ENCODE results near the gene PFKFB3.
"Not testable (repeated sequence)": the region's sequence is repeated elsewhere in the genome, so short reads cannot be mapped to it uniquely, and the experiment has no call there.

The PFKFB3 gene

DNA sequence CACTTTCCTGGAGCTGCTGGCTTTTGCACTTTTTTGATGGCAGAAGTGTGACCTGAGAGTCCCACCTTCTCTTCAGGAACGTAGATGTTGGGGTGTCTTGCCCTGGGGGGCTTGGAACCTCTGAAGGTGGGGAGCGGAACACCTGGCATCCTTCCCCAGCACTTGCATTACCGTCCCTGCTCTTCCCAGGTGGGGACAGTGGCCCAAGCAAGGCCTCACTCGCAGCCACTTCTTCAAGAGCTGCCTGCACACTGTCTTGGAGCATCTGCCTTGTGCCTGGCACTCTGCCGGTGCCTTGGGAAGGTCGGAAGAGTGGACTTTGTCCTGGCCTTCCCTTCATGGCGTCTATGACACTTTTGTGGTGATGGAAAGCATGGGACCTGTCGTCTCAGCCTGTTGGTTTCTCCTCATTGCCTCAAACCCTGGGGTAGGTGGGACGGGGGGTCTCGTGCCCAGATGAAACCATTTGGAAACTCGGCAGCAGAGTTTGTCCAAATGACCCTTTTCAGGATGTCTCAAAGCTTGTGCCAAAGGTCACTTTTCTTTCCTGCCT lies 31.1 kb downstream of the PFKFB3 start:
- DNase-seq (ENCODE audit: low read depth), result no peak
- no peak overlapping the region for H3K4me3 ChIP-seq (ENCODE audit: low read depth, low read length)
- TF ChIP-seq, protein P1, sequence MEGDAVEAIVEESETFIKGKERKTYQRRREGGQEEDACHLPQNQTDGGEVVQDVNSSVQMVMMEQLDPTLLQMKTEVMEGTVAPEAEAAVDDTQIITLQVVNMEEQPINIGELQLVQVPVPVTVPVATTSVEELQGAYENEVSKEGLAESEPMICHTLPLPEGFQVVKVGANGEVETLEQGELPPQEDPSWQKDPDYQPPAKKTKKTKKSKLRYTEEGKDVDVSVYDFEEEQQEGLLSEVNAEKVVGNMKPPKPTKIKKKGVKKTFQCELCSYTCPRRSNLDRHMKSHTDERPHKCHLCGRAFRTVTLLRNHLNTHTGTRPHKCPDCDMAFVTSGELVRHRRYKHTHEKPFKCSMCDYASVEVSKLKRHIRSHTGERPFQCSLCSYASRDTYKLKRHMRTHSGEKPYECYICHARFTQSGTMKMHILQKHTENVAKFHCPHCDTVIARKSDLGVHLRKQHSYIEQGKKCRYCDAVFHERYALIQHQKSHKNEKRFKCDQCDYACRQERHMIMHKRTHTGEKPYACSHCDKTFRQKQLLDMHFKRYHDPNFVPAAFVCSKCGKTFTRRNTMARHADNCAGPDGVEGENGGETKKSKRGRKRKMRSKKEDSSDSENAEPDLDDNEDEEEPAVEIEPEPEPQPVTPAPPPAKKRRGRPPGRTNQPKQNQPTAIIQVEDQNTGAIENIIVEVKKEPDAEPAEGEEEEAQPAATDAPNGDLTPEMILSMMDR (conservative IDR thresholded peaks at IDR 0.05; ENCODE audit: low read depth, low read length), result no peak

DNA sequence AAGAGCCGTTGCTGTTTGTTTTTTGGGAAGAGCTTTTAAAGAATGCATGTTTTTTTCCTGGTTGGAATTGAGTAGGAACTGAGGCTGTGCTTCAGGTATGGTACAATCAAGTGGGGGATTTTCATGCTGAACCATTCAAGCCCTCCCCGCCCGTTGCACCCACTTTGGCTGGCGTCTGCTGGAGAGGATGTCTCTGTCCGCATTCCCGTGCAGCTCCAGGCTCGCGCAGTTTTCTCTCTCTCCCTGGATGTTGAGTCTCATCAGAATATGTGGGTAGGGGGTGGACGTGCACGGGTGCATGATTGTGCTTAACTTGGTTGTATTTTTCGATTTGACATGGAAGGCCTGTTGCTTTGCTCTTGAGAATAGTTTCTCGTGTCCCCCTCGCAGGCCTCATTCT lies 31.6 kb downstream of the PFKFB3 start:
- TF ChIP-seq, protein P1 (conservative IDR thresholded peaks at IDR 0.05; ENCODE audit: low read depth, low read length), result no peak
- H3K4me3 ChIP-seq (ENCODE audit: low read depth, low read length), result no peak overlapping the region
- DNase-seq (ENCODE audit: low read depth), result no peak

DNA sequence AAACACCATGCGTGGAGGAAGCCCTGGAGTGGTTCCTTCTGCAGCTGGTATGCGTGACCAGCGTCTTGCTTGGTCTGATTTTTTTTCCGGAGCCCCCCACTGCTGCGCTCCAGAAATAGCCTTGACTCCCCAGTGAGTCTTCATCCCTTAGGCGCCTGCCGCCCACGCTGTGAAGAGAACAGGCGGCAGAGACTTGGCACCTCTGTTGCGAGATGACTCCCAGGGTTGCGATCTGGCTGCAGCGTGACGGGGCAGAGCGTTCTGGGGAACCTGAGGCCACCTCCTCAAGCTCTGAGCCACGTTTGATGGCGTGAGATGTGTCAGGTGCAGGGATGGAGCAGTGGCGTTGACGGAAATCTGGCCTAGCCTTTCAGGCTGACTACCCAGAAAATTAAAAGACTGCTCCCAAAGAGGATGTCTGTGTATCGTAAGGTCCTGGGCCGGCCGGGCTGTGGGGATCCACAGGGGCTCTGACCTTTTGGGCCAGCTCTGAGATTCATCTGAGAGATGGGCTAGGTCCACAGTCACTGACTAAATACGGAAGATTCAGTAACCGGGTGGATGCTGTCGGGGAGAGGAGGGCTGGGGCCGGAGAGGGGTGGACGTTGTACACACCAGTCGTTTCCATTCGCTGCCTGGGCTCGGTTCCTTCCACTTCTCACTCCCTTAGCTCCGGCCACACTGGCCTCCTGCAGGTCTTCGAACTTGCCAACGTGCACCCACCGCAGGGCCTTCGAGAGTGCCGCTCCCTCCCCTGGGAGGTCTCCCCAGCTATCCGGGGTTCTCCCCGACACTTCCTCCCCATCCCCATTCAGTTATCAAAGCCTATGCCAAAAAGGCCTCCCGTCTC lies 33.8 kb downstream of the PFKFB3 start:
- H3K4me3 ChIP-seq (ENCODE audit: low read depth, low read length), result no peak overlapping the region
- TF ChIP-seq, protein P1 (conservative IDR thresholded peaks at IDR 0.05; ENCODE audit: low read depth, low read length), result no peak
- no peak for DNase-seq (ENCODE audit: low read depth)

DNA sequence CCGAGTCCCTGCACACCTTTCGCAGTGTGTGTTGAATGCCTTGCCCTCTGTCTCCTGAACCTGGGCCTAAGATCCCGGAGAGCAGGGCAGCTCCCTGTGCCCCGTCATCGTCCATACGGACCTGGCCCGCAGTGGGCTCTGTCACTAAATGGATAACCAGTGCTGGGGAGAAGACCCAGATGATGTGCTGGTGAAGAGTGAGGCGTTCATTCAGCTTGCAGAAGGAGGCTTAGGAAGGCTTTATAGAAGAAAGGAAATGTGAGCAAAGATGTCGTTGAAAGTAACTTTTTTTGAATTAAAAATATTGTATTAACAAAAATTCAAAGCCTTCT lies 34.4 kb downstream of the PFKFB3 start:
- TF ChIP-seq, protein P1 (conservative IDR thresholded peaks at IDR 0.05; ENCODE audit: low read depth, low read length), result no peak
- H3K4me3 ChIP-seq (ENCODE audit: low read depth, low read length), result no peak overlapping the region
- DNase-seq (ENCODE audit: low read depth), result no peak

DNA sequence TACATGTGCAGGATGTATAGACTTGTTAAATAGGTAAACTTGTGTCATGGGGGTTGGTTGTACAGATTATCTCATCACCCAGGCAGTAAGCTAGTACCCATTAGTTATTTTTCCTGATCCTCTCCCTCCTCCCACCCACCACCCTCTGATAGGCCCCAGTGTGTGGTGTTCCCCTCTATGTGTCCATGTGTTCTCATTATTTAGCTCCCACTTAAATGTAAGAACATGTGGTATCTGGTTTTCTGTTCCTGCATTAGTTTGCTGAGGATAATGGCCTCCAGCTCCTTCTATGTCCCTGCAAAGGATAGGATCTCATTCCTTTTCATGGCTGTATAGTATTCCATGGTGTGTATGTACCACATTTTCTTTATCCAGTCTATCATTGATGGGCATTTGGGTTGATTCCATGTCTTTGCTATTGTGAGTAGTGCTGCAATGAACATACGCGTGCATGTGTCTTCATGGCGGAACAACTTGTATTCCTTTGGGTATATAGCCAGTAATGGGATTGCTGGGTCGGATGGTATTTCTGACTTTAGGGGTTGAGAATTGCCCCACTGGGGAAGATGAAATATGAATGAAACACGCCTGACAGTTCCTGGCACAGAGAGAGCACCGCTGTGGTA lies 36.0 kb downstream of the PFKFB3 start:
- not testable (repeated sequence) for H3K4me3 ChIP-seq (ENCODE audit: low read depth, low read length); DNase-seq (ENCODE audit: low read depth)

DNA sequence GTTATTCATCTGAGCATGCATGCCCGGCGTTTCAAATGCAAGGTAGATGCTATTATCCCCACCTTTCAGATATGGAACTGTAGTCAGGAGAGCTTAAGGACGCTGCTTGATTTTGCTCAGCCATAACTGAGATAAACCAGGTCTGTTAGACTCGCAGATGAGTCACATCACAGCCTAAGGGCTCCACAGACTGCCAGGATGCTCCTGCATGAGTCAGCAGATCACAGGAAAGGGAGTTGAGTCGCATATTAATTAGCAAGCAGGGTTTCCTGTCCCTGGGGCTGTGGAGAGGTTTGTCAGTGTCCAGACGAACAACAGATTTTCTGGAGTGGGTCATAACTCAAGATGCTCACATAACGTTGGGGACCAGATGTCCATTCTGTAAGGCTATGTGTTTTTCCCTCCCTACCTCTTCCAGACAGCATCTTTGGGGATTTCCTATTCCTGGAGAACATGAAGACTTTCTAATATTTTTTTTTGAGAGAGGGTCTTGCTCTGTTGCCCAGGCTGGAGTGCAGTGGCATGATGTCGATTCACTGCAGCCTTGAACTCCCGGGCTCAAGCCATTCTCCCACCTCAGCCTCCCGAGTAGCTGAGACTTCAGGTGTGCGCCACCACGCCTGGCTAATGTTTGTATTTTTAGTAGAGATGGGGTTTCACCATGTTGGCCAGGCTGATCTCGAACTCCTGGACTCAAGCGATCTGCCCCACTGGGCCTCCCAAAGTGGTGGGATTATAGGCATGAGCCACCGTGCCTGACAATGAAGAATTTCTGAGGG lies 36.7 kb downstream of the PFKFB3 start:
- TF ChIP-seq, protein P1 (conservative IDR thresholded peaks at IDR 0.05; ENCODE audit: low read depth, low read length), result no peak
- peak; percentile 97 for DNase-seq (ENCODE audit: low read depth)
- no peak overlapping the region for H3K4me3 ChIP-seq (ENCODE audit: low read depth, low read length)

DNA sequence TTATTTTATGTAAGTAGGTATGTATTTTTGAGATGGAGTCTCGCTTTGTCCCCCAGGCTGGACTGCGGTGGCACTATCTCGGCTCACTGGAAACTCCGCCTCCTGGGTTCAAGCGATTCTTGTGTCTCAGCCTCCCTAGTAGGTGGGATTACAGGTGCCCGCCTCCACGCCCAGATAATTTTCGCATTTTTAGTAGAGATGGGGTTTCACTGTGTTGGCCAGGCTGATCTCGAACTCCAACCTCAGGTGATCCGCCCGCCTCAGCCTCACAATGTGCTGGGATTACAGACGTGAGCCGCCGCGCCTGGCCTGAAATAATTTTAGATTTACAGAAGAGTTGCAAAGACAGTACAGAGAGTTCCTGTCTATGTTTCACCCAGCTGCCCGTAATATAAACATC lies 37.5 kb downstream of the PFKFB3 start:
- TF ChIP-seq, protein P1 (conservative IDR thresholded peaks at IDR 0.05; ENCODE audit: low read depth, low read length), result no peak
- H3K4me3 ChIP-seq (ENCODE audit: low read depth, low read length), result no peak overlapping the region
- DNase-seq (ENCODE audit: low read depth), result no peak

All from choroid plexus epithelial cell (primary cell).